ENCODE measurements around the gene LITAFD. TPM values are rescaled to one million over a fixed set of nuclear protein-coding genes. Genes with fewer than 3 reads are reported as not detected.

LITAFD gene
- total and polyA plus RNA-seq, 12 donors: not detected

DNA sequence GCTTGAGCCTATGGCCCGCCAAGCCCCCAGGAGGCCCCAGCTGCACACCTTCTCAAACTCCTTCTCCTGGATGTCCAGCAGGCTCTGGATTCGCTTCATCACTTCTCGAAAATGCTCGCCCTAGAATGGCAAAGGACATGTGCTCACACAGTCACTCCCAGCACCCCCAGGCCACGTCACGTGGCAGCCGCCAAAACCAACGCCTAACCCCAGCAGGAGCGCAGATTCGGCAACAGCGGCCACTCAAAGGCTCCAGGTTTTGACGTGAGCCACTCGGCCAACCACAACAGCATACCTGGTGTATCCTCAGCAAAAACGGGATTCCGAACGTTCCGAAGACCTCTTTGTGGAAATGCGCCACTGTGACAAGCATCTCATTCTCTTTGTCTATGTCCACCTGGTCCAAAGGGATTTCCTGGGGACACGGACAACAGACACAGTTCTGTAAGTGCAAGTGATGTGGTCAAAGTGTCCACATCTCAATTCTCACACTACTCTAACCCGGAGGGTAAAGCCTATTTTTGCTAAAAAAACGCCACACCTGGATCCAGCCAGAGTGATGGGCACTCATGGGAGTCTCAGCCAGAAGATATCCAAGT lies 12.7 kb downstream of the LITAFD start:
- H3K36me3 ChIP-seq (replicated peaks in 1 of 2): peaks cover 0 to 84% of the 10 kb centered on the region in 2 donors
- H3K9me3 ChIP-seq (replicated peaks in 1 of 3): no peaks in the 10 kb centered on the region
- peaks cover 0 to 18% of the 10 kb centered on the region in 2 donors for H3K4me1 ChIP-seq (replicated peaks in 1 of 2)
- no peak overlapping the region for H3K27ac ChIP-seq
- TF ChIP-seq POLR2A (IDR thresholded peaks at IDR 0.05) (no peak), CTCF (IDR thresholded peaks at IDR 0.05) (no peak)
- no peak overlapping the region for H3K4me3 ChIP-seq
- no peaks in the 10 kb centered on the region for H3K27me3 ChIP-seq
- 94 to 98% (median 95%) methylated on average over 20 to 21 of the region's 21 CpGs for WGBS, 4 donors
- no peak for DNase-seq
- intact Hi-C loops (cut with DNase I): loop anchor here in 1 of 2 donors (10.0 kb wide), 1 partner anchor 110 kb away; no protein-coding TSS in a partner anchor

- DNase-seq: no peak
- Histone ChIP-seq H3K36me3 (replicated peaks in 1 of 2) (peaks cover 0 to 99% of the 10 kb centered on the region in 2 donors), H3K27ac (no peak overlapping the region), H3K27me3 (no peaks in the 10 kb centered on the region), H3K4me3 (no peak overlapping the region), H3K4me1 (replicated peaks in 1 of 2) (no peaks in the 10 kb centered on the region), H3K9me3 (replicated peaks in 1 of 3) (no peaks in the 10 kb centered on the region)
- intact Hi-C loops (cut with DNase I): loop anchor here in 1 of 2 donors (10.0 kb wide), 1 partner anchor 106 kb away; no protein-coding TSS in a partner anchor
- 87 to 94% (median 91%) methylated on average over 3 of the region's 3 CpGs for WGBS, 4 donors
- no peak for TF ChIP-seq CTCF (IDR thresholded peaks at IDR 0.05)
- no peak for TF ChIP-seq POLR2A (IDR thresholded peaks at IDR 0.05)
These were observed 16.6 kb downstream of the LITAFD start for GRCh38 chr16:8898660-8899318.

DNA sequence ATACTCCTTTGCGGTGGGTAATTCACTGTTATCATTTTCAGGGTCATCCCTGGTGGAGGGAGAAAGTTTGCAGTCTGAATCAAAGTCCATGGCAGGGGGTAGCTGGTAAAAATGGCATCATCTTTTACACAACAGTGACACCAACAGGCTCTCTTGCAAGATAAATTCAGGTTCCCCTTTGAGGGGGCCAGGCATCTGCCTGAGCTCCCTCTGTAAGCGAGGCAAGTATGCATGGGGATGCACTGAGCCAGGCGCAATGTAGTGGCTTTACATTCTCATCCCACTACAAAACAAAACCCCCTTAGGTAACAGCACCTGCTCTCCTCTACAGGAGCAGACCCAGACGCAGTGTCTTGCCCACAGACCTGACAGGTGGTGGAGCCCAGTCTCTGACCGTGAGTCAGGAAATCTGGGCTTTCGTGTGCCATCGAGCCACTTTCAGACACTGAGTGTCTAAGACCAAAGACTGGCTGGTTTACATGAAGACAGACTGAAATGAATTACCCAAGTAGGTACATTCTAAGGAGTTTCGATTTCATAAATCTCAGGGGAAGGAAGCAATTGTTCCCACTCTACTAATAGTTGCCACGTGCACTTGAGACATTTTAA lies 17.7 kb downstream of the LITAFD start:
- H3K27ac ChIP-seq: no peak overlapping the region
- TF ChIP-seq CTCF (IDR thresholded peaks at IDR 0.05): no peak
- TF ChIP-seq POLR2A (IDR thresholded peaks at IDR 0.05): no peak
- no peaks in the 10 kb centered on the region for H3K27me3 ChIP-seq
- H3K9me3 ChIP-seq (replicated peaks in 1 of 3): no peaks in the 10 kb centered on the region
- intact Hi-C loops (cut with DNase I): loop anchor here (5.0 to 10.0 kb wide), 2 partner anchors 105 to 107 kb away; no protein-coding TSS in a partner anchor
- H3K4me3 ChIP-seq: no peak overlapping the region
- WGBS, 4 donors: 82 to 87% (median 84%) methylated on average over 9 of the region's 9 CpGs
- peaks cover 0 to 99% of the 10 kb centered on the region in 2 donors for H3K36me3 ChIP-seq (replicated peaks in 1 of 2)
- DNase-seq: no peak
- H3K4me1 ChIP-seq (replicated peaks in 1 of 2): no peaks in the 10 kb centered on the region

DNA sequence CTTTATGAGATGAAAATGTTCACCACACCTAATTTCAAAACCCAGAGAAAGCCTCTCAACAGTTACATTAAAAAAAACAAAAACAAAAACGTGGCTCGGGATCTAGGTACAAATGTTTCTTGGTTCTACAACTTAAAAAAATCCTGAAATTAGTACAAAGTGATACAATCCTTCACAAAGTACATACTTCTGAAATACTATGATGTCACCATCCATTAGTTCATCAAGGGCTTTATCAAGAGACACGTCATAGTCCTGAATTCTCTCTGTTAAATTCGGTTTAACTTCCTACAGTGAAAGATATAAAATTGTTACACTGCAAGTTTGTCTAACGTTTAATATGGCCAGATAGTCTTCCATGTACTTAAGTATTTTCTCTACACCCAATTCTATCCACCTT lies 18.2 kb downstream of the LITAFD start:
- 77 to 84% (median 81%) methylated on average over 5 of the region's 5 CpGs for WGBS, 4 donors
- Histone ChIP-seq H3K4me1 (replicated peaks in 1 of 2) (no peaks in the 10 kb centered on the region), H3K36me3 (replicated peaks in 1 of 2) (peaks cover 0 to 98% of the 10 kb centered on the region in 2 donors), H3K27me3 (no peaks in the 10 kb centered on the region), H3K27ac (no peak overlapping the region), H3K9me3 (replicated peaks in 1 of 3) (no peaks in the 10 kb centered on the region), H3K4me3 (no peak overlapping the region)
- DNase-seq: no peak
- intact Hi-C loops (cut with DNase I): loop anchor here in 1 of 2 donors (5.0 kb wide), 1 partner anchor 107 kb away; no protein-coding TSS in a partner anchor
- no peak for TF ChIP-seq CTCF (IDR thresholded peaks at IDR 0.05)
- no peak for TF ChIP-seq POLR2A (IDR thresholded peaks at IDR 0.05)

Data from adrenal gland (tissue), 12 donors.